K562 (cell line): Measurements from ENCODE around the gene MYH9. TPM values are rescaled to one million over a fixed set of nuclear protein-coding genes. Genes with fewer than 3 reads are reported as not detected.
A peak's percentile ranks its signal among the peaks of the same experiment; 100 is the strongest.

ENCODE experiments used
- ATAC-seq: fragments of 200-7000 bp; cut with Tn5 transposase; 3 replicates; pipeline ENCODE4 v1.9.1; 2020; ENCODE audit warnings: moderate library complexity
- BruUV-seq: library from RNA; stranded (reverse); fragments of 400-500 nt; replicated peaks from 2 replicates; lab custom pipeline; 2021; lab: Mats Ljungman, UMichigan
- CTCF ChIA-PET: fragments of 300-600 bp; formaldehyde crosslinking; extraction: SDS; loops from one replicate; lab custom pipeline; 2021; ENCODE audit warnings: low intra/inter-chr PET ratio; lab: Yijun Ruan, JAX
- POLR2A ChIA-PET: fragments of 300-600, 350-650 bp; sonication (Branson Sonifier 250); formaldehyde crosslinking; extraction: SDS; loops from one replicate; lab custom pipeline; 2021; ENCODE audit warnings: antibody characterized with exemption, inconsistent platforms; lab: Yijun Ruan, JAX
- DNase-seq, 4 experiments: peaks; one replicate each; pipeline versions ENCODE4 v3.0.0 to v3.0.0-alpha.2; 2011 to 2018; ENCODE audit warnings: low spot score in 3 of 4, mixed read lengths in 3 of 4; ENCODE audit errors: extremely low read depth in 1 of 4
- FAIRE-seq: peaks from 2 replicates; lab custom pipeline; 2011; peaks lifted over from hg19 to GRCh38; lab: Jason Lieb, UNC
- H2AFZ ChIP-seq: 2 replicates; pipeline ENCODE4 v1.6.0; 2011; ENCODE audit warnings: low read depth, low read length, control low read depth, inconsistent platforms
- H3K27ac ChIP-seq: fragments of 200-600 bp; 3 replicates; pipeline ENCODE4 v1.8.0; 2011; ENCODE audit warnings: low read depth, mild to moderate bottlenecking, control low read depth, inconsistent platforms, low read length, moderate library complexity, mixed read lengths; ENCODE audit errors: extremely low read depth
- H3K27me3 ChIP-seq, 2 experiments: fragments of 300-600 bp in 1 of 2; 2 replicates in 1 of 2; 3 replicates in 1 of 2; pipeline versions ENCODE4 v1.6.0 to v1.8.0; 2011; ENCODE audit warnings: inconsistent platforms in 2 of 2, low read length in 2 of 2, mild to moderate bottlenecking in 1 of 2, mixed read lengths in 1 of 2, moderate library complexity in 1 of 2; ENCODE audit not compliant: control insufficient read depth in 2 of 2, insufficient read depth in 2 of 2
- H3K36me3 ChIP-seq: fragments of 300-600 bp; 3 replicates; pipeline ENCODE4 v1.8.0; 2011; ENCODE audit warnings: mild to moderate bottlenecking, low read length, inconsistent platforms; ENCODE audit not compliant: control insufficient read depth, insufficient read depth
- H3K4me1 ChIP-seq, 2 experiments: fragments of 200-600 bp in 1 of 2; replicated peaks in 1 of 2; 2 replicates in 1 of 2; 3 replicates in 1 of 2; pipeline versions ENCODE4 v1.5.1 to v1.8.0; 2011; ENCODE audit warnings: inconsistent platforms in 2 of 2, low read length in 2 of 2, mild to moderate bottlenecking in 1 of 2, mixed read lengths in 1 of 2, moderate library complexity in 1 of 2; ENCODE audit not compliant: control insufficient read depth in 2 of 2, insufficient read depth in 2 of 2
- H3K4me2 ChIP-seq: 2 replicates; pipeline ENCODE4 v1.6.1; 2011; ENCODE audit warnings: low read length, control low read depth, inconsistent platforms, mixed read lengths; ENCODE audit not compliant: insufficient read depth
- H3K4me3 ChIP-seq: fragments of 200-600 bp; sonication (generic), shearing (Covaris generic); 2 replicates; pipeline ENCODE4 v1.5.1; 2016; ENCODE audit warnings: control low read depth, inconsistent platforms
- H3K79me2 ChIP-seq: fragments of 200-600 bp; 3 replicates; pipeline ENCODE4 v1.8.0; 2011; ENCODE audit warnings: low read length, inconsistent platforms; ENCODE audit not compliant: control insufficient read depth, insufficient read depth
- H3K9ac ChIP-seq, 2 experiments: 2 replicates each; pipeline versions ENCODE4 v1.6.0 to v1.6.1; 2011; ENCODE audit warnings: low read depth in 2 of 2, low read length in 2 of 2, control low read depth in 1 of 2, inconsistent platforms in 1 of 2, mild to moderate bottlenecking in 1 of 2, mixed read lengths in 1 of 2; ENCODE audit not compliant: insufficient read depth in 1 of 2
- H3K9me1 ChIP-seq: one replicate; pipeline ENCODE4 v1.6.0; 2011; ENCODE audit warnings: inconsistent platforms, mild to moderate bottlenecking, low read length, moderate library complexity; ENCODE audit not compliant: control insufficient read depth, insufficient read depth
- H3K9me3 ChIP-seq: replicated peaks from 2 replicates; pipeline ENCODE4 v1.5.1; 2011; ENCODE audit warnings: low read depth, low read length, inconsistent platforms; ENCODE audit not compliant: control insufficient read depth, insufficient read depth
- H4K20me1 ChIP-seq: replicated peaks from 2 replicates; pipeline ENCODE4 v1.6.1; 2011; ENCODE audit warnings: low read length, inconsistent platforms, mixed read lengths; ENCODE audit not compliant: control insufficient read depth, insufficient read depth
- CBX2 ChIP-seq: fragments of 200-600 bp; sonication (generic); IDR thresholded peaks from one replicate; pipeline ENCODE4 v1.6.1; 2012; ENCODE audit warnings: mild to moderate bottlenecking, low read length, inconsistent platforms; ENCODE audit not compliant: insufficient read depth, poor library complexity, severe bottlenecking
- CBX3 ChIP-seq, 2 experiments: IDR thresholded peaks; 1 replicate in 1 of 2; 2 replicates in 1 of 2; pipeline ENCODE4 v1.6.1; 2012; ENCODE audit warnings: inconsistent platforms in 2 of 2, low read length in 2 of 2, borderline replicate concordance in 1 of 2, control low read depth in 1 of 2
- CBX8 ChIP-seq: fragments of 200-600 bp; sonication (generic); IDR thresholded peaks from 2 replicates; pipeline ENCODE4 v1.6.1; 2012; ENCODE audit warnings: borderline replicate concordance, mixed run types, low read depth, mild to moderate bottlenecking, moderate library complexity, mixed read lengths, low read length, control low read depth, inconsistent platforms; ENCODE audit not compliant: poor library complexity, severe bottlenecking; ENCODE audit errors: extremely low read depth
- FUS ChIP-seq: fragments of 200-400 bp; formaldehyde crosslinking; optimal IDR thresholded peaks from 2 replicates; pipeline ENCODE3; 2017; ENCODE audit warnings: low read depth, low read length
- GTF2F1 ChIP-seq: IDR thresholded peaks from 2 replicates; pipeline ENCODE4 v1.6.1; 2011; ENCODE audit warnings: low read depth, low read length, improper control_type of control experiment
- HDAC3 ChIP-seq: fragments of 450-650 bp; IDR thresholded peaks from 2 replicates; pipeline ENCODE4 v1.6.1; 2018; ENCODE audit warnings: borderline replicate concordance, mild to moderate bottlenecking, moderate library complexity; ENCODE audit not compliant: partially characterized antibody
- ILK ChIP-seq: fragments of 450-650 bp; IDR thresholded peaks from 2 replicates; pipeline ENCODE4 v1.6.1; 2016; ENCODE audit warnings: missing genetic modification characterization, low read depth, mild to moderate bottlenecking, missing compliant biosample characterization, moderate library complexity, borderline replicate concordance
- MED1 ChIP-seq: sonication (generic); formaldehyde crosslinking; IDR thresholded peaks from 2 replicates; pipeline ENCODE4 v1.8.1; 2023; ENCODE audit warnings: missing genetic modification reagents, borderline replicate concordance
- NRF1 ChIP-seq, 2 experiments: fragments of 450-650 bp; IDR thresholded peaks in 1 of 2; conservative IDR thresholded peaks in 1 of 2; 2 replicates each; pipeline ENCODE4 v1.6.1; 2014; ENCODE audit warnings: mild to moderate bottlenecking in 2 of 2
- POLR2G ChIP-seq: fragments of 200-400 bp; formaldehyde crosslinking; IDR thresholded peaks from 2 replicates; pipeline ENCODE4 v1.6.1; 2017; ENCODE audit warnings: low read depth, mild to moderate bottlenecking, antibody characterized with exemption, low read length, moderate library complexity
- PURB ChIP-seq: sonication (generic); formaldehyde crosslinking; IDR thresholded peaks from 2 replicates; pipeline ENCODE4 v1.9.0; 2021; ENCODE audit warnings: low read depth, mild to moderate bottlenecking, missing genetic modification reagents
- YBX1 ChIP-seq: fragments of 450-650 bp; IDR thresholded peaks from 2 replicates; pipeline ENCODE4 v1.7.1; 2016; ENCODE audit warnings: mild to moderate bottlenecking
- ZNF124 ChIP-seq: sonication (generic); formaldehyde crosslinking; IDR thresholded peaks from 2 replicates; pipeline ENCODE4 v1.8.1; 2022; ENCODE audit warnings: missing genetic modification reagents
- ZNF175 ChIP-seq: fragments of 200-800 bp; sonication (Bioruptor generic); IDR thresholded peaks from 2 replicates; pipeline ENCODE4 v1.6.1; 2016; ENCODE audit warnings: low read depth, mild to moderate bottlenecking, missing genetic modification characterization, missing compliant biosample characterization
- ZNF3 ChIP-seq: fragments of 250-450 bp; sonication (Bioruptor Pico); IDR thresholded peaks from 2 replicates; pipeline ENCODE4 v1.5.0; 2021; ENCODE audit warnings: mild to moderate bottlenecking, moderate library complexity
- ZNF507 ChIP-seq: conservative IDR thresholded peaks from 2 replicates; pipeline ENCODE4 v1.6.1; 2017; ENCODE audit warnings: missing genetic modification characterization, missing compliant biosample characterization
- ZNF584 ChIP-seq: fragments of 200-800 bp; sonication (Bioruptor generic); IDR thresholded peaks from 2 replicates; pipeline ENCODE4 v1.6.1; 2016; ENCODE audit warnings: low read depth, mild to moderate bottlenecking, missing genetic modification characterization, missing compliant biosample characterization
- WGBS: fragments of 100-300 bp; shearing (Covaris generic); methylation state at CpG from one replicate; pipeline ENCODE4 v1.1.6; 2016; ENCODE audit warnings: low coverage, mixed read lengths; ENCODE audit not compliant: insufficient coverage; ENCODE audit errors: missing lambda C conversion rate; 5-methylcytosine and 5-hydroxymethylcytosine counted together
- in situ Hi-C: fragments of 300-500 bp; cut with MboI; formaldehyde crosslinking; loops from 4 replicates; pipeline ENCODE4 v1.15.0; 2018; ENCODE audit warnings: inconsistent platforms, mixed read lengths
- intact Hi-C: fragments of 100-400 bp; cut with micrococcal nuclease; formaldehyde crosslinking; loops from 2 replicates; pipeline ENCODE4 v1.14.2; 2022
- polyA plus RNA-seq, 8 experiments: library from polyadenylated mRNA; depleted of rRNA in 4 of 8; stranded (reverse) in 5 of 8; unstranded in 3 of 8; fragments of >200 nt; fragmentation: Nextera tagmentation in 2 of 8; fragmentation: Illumina TruSeq in 1 of 8; extraction: Ambion mirVana in 2 of 8; extraction: Trizol in 1 of 8; gene quantifications; 2 replicates each; pipeline versions ENCODE4 v1.2.1 to v1.2.3, GENCODE V29; 2011 to 2014; ENCODE audit warnings: inconsistent platforms in 1 of 8, missing spikeins in 1 of 8
- total RNA-seq, 7 experiments: library from RNA; depleted of rRNA in 6 of 7; stranded (reverse); fragments of >200 nt in 6 of 7; fragmentation: Illumina TruSeq in 2 of 7; extraction: Trizol in 2 of 7; gene quantifications; 2 replicates each; pipeline versions ENCODE4 v1.2.1 to v1.2.3, GENCODE V29; 2011 to 2021; ENCODE audit warnings: low replicate concordance in 1 of 7
- TF ChIP-seq, protein P1 (sequence below): sonication (generic); formaldehyde crosslinking; IDR thresholded peaks from 2 replicates; pipeline ENCODE4 v1.8.0; 2022; ENCODE audit warnings: mild to moderate bottlenecking, missing genetic modification reagents
- TF ChIP-seq, protein P2 (sequence below): fragments of 450-650 bp; IDR thresholded peaks from 2 replicates; pipeline ENCODE4 v1.6.1; 2016; ENCODE audit warnings: missing biosample characterization, missing genetic modification characterization
- TF ChIP-seq, protein P3 (sequence below), 2 experiments: fragments of 250-450 bp in 1 of 2; fragments of 450-650 bp in 1 of 2; sonication (Bioruptor Pico) in 1 of 2; IDR thresholded peaks; 2 replicates each; pipeline versions ENCODE4 v1.6.1 to v1.8.0; 2016 to 2021; ENCODE audit warnings: mild to moderate bottlenecking in 2 of 2, moderate library complexity in 2 of 2, missing compliant biosample characterization in 1 of 2, missing genetic modification characterization in 1 of 2

MYH9 gene
- total and polyA plus RNA-seq, 9 of the 15 experiments (the other 6 are each of a cell fraction or from before 2014, with no cell fraction given), result 0.71 to 111 (median 24.6) TPM

DNA sequence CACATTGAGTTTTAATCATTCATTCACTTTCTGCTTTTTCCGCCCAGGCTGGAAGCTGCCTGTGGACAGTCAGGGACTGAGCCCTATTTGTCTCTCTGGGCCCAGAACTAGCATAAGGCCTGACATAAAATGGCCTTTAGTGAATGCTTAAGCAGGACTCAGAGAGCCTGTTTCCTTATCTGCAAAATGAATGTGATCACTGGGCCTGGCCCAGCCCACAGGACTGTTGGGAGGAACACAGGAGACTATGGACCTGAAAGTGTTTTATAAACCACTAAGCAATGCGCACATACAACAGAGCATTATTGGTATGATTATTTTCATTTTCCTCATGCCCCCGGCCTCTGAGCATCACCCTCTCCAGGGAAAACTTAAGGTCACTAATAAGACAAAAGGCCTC, 3.9 kb upstream of the MYH9 start:
- in situ Hi-C loops (no loop called here), intact Hi-C loops (no loop called here)
- WGBS, result 90% methylated on average over 3 of the region's 3 CpGs
- ChIA-PET CTCF (no interaction called here), POLR2A (interaction anchor here (1.0 kb wide), 1 partner anchor 16 kb away, joined by 3 read pairs; no protein-coding TSS in a partner anchor)
- ATAC-seq, result no peak
- Histone ChIP-seq H3K9ac (no peak overlapping the region), H3K9me1 (no peaks in the 10 kb centered on the region), H3K36me3 (no peaks in the 10 kb centered on the region), H3K79me2 (peaks cover 15% of the 10 kb centered on the region), H3K4me1 (peaks cover 13 to 19% of the 10 kb centered on the region in 2 experiments; a peak in 4 of 5 replicates), H3K4me2 (no peak overlapping the region), H3K9me3 (no peaks in the 10 kb centered on the region), H3K27ac (peak overlapping the region; percentile 40; the same call in 1 of the 3 replicates), H2AFZ (no peak overlapping the region), H3K4me3 (no peak overlapping the region), H3K27me3 (no peaks in the 10 kb centered on the region), H4K20me1 (peaks cover under 1% of the 10 kb centered on the region; the same call in 1 of the 2 replicates)
- peak in 1 of 4 experiments; percentile 34 for DNase-seq
- BruUV-seq, result no TSS peak
- TF ChIP-seq CBX3 (IDR thresholded peaks at IDR 0.05; ENCODE audit: borderline replicate concordance in 1 of 2, low read length in 2 of 2), result no peak
- TF ChIP-seq ZNF175 (CRISPR knock-in tag), result no peak
- TF ChIP-seq YBX1, result no peak
- TF ChIP-seq, protein P1, sequence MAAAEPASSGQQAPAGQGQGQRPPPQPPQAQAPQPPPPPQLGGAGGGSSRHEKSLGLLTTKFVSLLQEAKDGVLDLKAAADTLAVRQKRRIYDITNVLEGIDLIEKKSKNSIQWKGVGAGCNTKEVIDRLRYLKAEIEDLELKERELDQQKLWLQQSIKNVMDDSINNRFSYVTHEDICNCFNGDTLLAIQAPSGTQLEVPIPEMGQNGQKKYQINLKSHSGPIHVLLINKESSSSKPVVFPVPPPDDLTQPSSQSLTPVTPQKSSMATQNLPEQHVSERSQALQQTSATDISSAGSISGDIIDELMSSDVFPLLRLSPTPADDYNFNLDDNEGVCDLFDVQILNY (CRISPR knock-in tag), result no peak
- no peak for TF ChIP-seq FUS
- no peak for TF ChIP-seq ILK (tag)
- TF ChIP-seq GTF2F1, result no peak
- TF ChIP-seq PURB (CRISPR knock-in tag), result no peak
- no peak for TF ChIP-seq ZNF124 (CRISPR knock-in tag)
- TF ChIP-seq MED1 (CRISPR knock-in tag), result no peak
- TF ChIP-seq ZNF507 (tag), result no peak
- TF ChIP-seq, protein P2, sequence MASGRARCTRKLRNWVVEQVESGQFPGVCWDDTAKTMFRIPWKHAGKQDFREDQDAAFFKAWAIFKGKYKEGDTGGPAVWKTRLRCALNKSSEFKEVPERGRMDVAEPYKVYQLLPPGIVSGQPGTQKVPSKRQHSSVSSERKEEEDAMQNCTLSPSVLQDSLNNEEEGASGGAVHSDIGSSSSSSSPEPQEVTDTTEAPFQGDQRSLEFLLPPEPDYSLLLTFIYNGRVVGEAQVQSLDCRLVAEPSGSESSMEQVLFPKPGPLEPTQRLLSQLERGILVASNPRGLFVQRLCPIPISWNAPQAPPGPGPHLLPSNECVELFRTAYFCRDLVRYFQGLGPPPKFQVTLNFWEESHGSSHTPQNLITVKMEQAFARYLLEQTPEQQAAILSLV (tag), result no peak
- TF ChIP-seq CBX2, result no peak
- no peak for TF ChIP-seq ZNF584 (CRISPR knock-in tag)
- no peak for TF ChIP-seq ZNF3
- TF ChIP-seq NRF1 (conservative IDR thresholded peaks at IDR 0.05 in 1 of 2, IDR thresholded peaks at IDR 0.05 in 1 of 2), result no peak
- TF ChIP-seq HDAC3, result no peak
- TF ChIP-seq, protein P3, sequence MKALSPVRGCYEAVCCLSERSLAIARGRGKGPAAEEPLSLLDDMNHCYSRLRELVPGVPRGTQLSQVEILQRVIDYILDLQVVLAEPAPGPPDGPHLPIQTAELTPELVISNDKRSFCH (CRISPR knock-in tag; IDR thresholded peaks at IDR 0.05), result no peak
- TF ChIP-seq, protein P3 (tag; IDR thresholded peaks at IDR 0.05), result no peak
- TF ChIP-seq POLR2G, result no peak
- TF ChIP-seq CBX8, result no peak
- peak; percentile 19 for FAIRE-seq
